ENCODE results near the gene DHX38. TPM values are rescaled to one million over a fixed set of nuclear protein-coding genes. Genes with fewer than 3 reads are reported as not detected.
A peak's percentile ranks its signal among the peaks of the same experiment; 100 is the strongest.

DHX38 gene
- total and polyA plus RNA-seq, 2 of the 13 experiments (the other 11 are each of a cell fraction or from before 2014, with no cell fraction given) = 54.4 to 85.9 TPM

DNA sequence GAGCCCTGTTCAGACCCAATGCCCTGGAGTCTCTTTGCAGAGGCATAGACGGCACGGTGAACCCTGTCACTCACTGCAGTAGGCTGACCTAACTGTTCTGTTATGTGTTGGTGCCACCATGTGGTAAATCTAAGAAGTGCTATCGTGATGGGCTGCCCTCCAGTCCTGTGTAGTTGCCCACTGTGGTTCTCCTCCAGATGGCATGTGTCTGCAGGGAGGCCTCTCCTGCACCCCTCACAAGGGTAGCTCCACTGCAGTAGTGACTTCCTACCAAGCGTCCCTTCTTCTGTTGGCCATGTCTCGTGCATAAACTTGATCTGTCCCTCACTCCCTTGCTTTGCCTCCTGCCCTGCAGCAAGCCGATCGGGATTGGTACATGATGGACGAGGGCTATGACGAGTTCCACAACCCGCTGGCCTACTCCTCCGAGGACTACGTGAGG lies 5.8 kb downstream of the DHX38 start (continued):
- TF ChIP-seq ZNF468 (CRISPR knock-in tag; IDR thresholded peaks at IDR 0.05) (0 out of 2 replicates have a peak, but pooled peaks have one; percentile 30), POLR2AphosphoS5 (IDR thresholded peaks at IDR 0.05; ENCODE audit: low read depth, low read length) (peak; percentile 25; the same call in 1 of the 2 replicates), SAP130 (CRISPR knock-in tag; IDR thresholded peaks at IDR 0.05; ENCODE audit: low read depth) (peak; percentile 67; the same call in 1 of the 2 replicates), CCDC6 (CRISPR knock-in tag; IDR thresholded peaks at IDR 0.05) (0 out of 2 replicates have a peak, but pooled peaks have one; percentile 32), BHLHE40 (IDR thresholded peaks at IDR 0.05; ENCODE audit: low read length) (peak; percentile 43; the same call in 1 of the 2 replicates), ZNF761 (CRISPR knock-in tag; conservative IDR thresholded peaks at IDR 0.05) (no peak; the same call in 1 of the 2 replicates), GLI4 (CRISPR knock-in tag; IDR thresholded peaks at IDR 0.05; ENCODE audit: borderline replicate concordance) (0 out of 2 replicates have a peak, but pooled peaks have one; percentile 33), TEAD3 (CRISPR knock-in tag; optimal IDR thresholded peaks at IDR 0.05; ENCODE audit: borderline replicate concordance) (peak; percentile 66), GATAD1 (CRISPR knock-in tag; IDR thresholded peaks at IDR 0.05) (peak; percentile 49; the same call in 1 of the 2 replicates), KDM1A (CRISPR knock-in tag; IDR thresholded peaks at IDR 0.05) (no peak), CENPT (CRISPR knock-in tag; IDR thresholded peaks at IDR 0.05; ENCODE audit: low read depth) (0 out of 2 replicates have a peak, but pooled peaks have one; percentile 31), RAD21 (CRISPR knock-in tag; IDR thresholded peaks at IDR 0.05) (peak; percentile 98), KDM5A (IDR thresholded peaks at IDR 0.05; ENCODE audit: borderline replicate concordance, low read length) (no peak; the same call in 1 of the 2 replicates), ZNF570 (CRISPR knock-in tag; IDR thresholded peaks at IDR 0.05; ENCODE audit: borderline replicate concordance) (no peak), STAG1 (CRISPR knock-in tag; IDR thresholded peaks at IDR 0.05) (peak; percentile 97), SNAI1 (CRISPR knock-in tag; IDR thresholded peaks at IDR 0.05; ENCODE audit: borderline replicate concordance) (no peak), ETV6 (CRISPR knock-in tag; conservative IDR thresholded peaks at IDR 0.05) (0 out of 2 replicates have a peak, but pooled peaks have one; percentile 5), GFI1 (CRISPR knock-in tag; IDR thresholded peaks at IDR 0.05; ENCODE audit: borderline replicate concordance) (no peak), SATB2 (CRISPR knock-in tag; IDR thresholded peaks at IDR 0.05) (no peak), SNAPC2 (CRISPR knock-in tag; IDR thresholded peaks at IDR 0.05) (no peak)
- TF ChIP-seq, protein P1, sequence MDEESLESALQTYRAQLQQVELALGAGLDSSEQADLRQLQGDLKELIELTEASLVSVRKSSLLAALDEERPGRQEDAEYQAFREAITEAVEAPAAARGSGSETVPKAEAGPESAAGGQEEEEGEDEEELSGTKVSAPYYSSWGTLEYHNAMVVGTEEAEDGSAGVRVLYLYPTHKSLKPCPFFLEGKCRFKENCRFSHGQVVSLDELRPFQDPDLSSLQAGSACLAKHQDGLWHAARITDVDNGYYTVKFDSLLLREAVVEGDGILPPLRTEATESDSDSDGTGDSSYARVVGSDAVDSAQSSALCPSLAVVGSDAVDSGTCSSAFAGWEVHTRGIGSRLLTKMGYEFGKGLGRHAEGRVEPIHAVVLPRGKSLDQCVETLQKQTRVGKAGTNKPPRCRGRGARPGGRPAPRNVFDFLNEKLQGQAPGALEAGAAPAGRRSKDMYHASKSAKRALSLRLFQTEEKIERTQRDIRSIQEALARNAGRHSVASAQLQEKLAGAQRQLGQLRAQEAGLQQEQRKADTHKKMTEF (CRISPR knock-in tag; IDR thresholded peaks at IDR 0.05) = 0 out of 2 replicates have a peak, but pooled peaks have one; percentile 39
- TF ChIP-seq, protein P2, sequence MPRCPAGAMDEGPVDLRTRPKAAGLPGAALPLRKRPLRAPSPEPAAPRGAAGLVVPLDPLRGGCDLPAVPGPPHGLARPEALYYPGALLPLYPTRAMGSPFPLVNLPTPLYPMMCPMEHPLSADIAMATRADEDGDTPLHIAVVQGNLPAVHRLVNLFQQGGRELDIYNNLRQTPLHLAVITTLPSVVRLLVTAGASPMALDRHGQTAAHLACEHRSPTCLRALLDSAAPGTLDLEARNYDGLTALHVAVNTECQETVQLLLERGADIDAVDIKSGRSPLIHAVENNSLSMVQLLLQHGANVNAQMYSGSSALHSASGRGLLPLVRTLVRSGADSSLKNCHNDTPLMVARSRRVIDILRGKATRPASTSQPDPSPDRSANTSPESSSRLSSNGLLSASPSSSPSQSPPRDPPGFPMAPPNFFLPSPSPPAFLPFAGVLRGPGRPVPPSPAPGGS (CRISPR knock-in tag; IDR thresholded peaks at IDR 0.05) = peak; percentile 71; the same call in 1 of the 2 replicates
- TF ChIP-seq, protein P3, sequence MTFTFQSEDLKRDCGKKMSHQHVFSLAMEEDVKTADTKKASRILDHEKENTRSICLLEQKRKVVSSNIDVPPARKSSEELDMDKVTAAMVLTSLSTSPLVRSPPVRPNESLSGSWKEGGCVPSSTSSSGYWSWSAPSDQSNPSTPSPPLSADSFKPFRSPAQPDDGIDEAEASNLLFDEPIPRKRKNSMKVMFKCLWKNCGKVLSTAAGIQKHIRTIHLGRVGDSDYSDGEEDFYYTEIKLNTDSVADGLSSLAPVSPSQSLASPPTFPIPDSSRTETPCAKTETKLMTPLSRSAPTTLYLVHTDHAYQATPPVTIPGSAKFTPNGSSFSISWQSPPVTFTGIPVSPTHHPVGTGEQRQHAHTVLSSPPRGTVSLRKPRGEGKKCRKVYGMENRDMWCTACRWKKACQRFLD (CRISPR knock-in tag; IDR thresholded peaks at IDR 0.05; ENCODE audit: borderline replicate concordance) = no peak
- TF ChIP-seq, protein P4, sequence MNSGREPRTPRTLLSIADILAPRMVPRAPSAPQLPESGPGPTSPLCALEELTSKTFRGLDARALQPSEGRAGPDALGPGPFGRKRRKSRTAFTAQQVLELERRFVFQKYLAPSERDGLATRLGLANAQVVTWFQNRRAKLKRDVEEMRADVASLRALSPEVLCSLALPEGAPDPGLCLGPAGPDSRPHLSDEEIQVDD (CRISPR knock-in tag; IDR thresholded peaks at IDR 0.05; ENCODE audit: borderline replicate concordance) = 0 out of 2 replicates have a peak, but pooled peaks have one; percentile 35
